VCaP (cell line): ENCODE data around the gene MYRFL.
"Not testable (repeated sequence)": the region's sequence is repeated elsewhere in the genome, so short reads cannot be mapped to it uniquely, and the experiment has no call there.

ENCODE experiments used
- H3K27ac ChIP-seq: fragments of 450-650 bp; 2 replicates; pipeline ENCODE4 v1.5.1; 2017
- TF ChIP-seq, protein P1 (sequence below): fragments of 450-650 bp; conservative IDR thresholded peaks from 2 replicates; pipeline ENCODE4 v1.5.1; 2017; ENCODE audit warnings: mild to moderate bottlenecking, moderate library complexity

The MYRFL gene

GRCh38 chr12:69844416-69844815 is 19.4 kb downstream of the MYRFL start:
- TF ChIP-seq, protein P1, sequence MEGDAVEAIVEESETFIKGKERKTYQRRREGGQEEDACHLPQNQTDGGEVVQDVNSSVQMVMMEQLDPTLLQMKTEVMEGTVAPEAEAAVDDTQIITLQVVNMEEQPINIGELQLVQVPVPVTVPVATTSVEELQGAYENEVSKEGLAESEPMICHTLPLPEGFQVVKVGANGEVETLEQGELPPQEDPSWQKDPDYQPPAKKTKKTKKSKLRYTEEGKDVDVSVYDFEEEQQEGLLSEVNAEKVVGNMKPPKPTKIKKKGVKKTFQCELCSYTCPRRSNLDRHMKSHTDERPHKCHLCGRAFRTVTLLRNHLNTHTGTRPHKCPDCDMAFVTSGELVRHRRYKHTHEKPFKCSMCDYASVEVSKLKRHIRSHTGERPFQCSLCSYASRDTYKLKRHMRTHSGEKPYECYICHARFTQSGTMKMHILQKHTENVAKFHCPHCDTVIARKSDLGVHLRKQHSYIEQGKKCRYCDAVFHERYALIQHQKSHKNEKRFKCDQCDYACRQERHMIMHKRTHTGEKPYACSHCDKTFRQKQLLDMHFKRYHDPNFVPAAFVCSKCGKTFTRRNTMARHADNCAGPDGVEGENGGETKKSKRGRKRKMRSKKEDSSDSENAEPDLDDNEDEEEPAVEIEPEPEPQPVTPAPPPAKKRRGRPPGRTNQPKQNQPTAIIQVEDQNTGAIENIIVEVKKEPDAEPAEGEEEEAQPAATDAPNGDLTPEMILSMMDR: no peak
- H3K27ac ChIP-seq: peak overlapping the region; percentile 93; the same call in 1 of the 2 replicates

DNA sequence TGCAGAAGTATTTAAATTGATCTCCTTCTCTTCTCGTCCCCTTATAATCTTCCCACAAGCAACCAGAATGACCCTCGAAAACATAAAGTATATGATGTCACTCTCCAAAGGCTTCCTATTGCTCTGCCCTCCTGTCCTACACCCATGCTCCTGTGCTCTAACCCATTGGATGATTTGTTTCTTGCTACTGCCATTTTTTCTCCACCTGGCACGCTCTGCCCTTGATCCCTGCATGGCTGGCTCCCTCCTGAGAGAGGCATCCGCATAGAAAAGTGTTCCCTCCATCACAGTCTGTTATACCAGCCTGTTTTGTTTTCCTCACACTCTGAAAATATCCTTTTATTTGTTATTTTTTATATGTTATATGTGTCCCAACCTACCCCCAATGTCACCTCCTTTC is 19.8 kb downstream of the MYRFL start:
- TF ChIP-seq, protein P1: no peak
- H3K27ac ChIP-seq: peak overlapping the region; percentile 93; the same call in 1 of the 2 replicates

- no peak overlapping the region for H3K27ac ChIP-seq
- TF ChIP-seq, protein P1: no peak
Observed at GRCh38 chr12:69846976-69847375, 21.9 kb downstream of the MYRFL start.

DNA sequence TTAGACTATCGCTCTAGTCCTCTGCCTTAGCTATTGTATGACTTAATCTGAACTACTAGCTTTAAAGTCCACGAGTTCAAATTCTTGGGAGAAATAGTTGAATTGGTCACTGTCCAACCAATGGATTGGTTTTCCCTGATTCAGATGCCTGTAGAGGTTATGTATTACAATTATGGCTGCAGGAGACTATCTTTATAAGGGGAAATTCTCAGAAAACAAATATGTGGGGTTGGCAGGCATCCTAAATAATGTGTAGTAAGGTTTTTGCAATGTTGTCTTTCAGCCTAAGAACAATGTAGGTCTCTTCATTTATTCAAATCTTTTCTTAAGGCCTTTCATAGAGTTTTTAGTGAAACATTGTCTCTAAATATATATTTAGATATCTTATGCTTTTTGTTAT is 26.9 kb downstream of the MYRFL start:
- H3K27ac ChIP-seq: peak overlapping the region; percentile 23; the same call in 1 of the 2 replicates
- TF ChIP-seq, protein P1: no peak

- H3K27ac ChIP-seq: not testable (repeated sequence)
Observed at GRCh38 chr12:69853176-69853961, 28.3 kb downstream of the MYRFL start.

DNA sequence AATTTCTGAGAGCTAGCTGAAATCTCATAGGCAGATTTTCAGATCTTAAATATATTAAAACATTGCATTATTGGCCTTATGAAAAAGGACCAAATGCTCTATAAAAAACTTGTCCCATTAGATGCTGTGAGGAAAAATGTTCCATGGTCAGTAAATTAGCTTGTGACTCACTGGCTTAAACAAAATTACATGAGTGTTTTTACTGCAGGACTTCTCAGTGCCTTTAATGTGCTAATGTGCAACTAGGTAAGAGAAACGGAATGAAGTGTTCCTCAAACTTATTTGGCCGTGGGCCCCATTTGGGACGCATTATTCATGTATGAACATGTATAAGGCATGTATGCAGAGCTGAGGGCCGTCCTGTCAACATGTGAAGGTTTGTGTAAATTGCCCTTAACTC is 41.7 kb downstream of the MYRFL start:
- no peak overlapping the region for H3K27ac ChIP-seq
- TF ChIP-seq, protein P1: no peak

DNA sequence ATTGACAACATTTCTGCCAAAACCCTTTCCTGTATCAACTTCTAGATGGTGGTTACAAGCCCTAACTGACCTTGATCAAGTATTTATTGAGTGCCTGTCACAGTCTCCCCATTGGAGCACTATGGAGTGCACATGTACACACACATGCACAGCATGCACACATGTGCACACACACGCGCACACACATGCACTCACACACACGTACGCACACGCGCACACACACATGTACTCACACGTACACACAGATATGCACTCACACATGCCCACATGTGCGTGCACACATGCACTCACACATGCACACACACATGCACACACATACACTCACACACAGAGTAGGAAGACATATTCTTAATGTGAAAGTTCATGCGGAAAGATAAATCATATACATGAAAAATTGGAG is 43.7 kb downstream of the MYRFL start:
- H3K27ac ChIP-seq: no peak overlapping the region
- TF ChIP-seq, protein P1: no peak

DNA sequence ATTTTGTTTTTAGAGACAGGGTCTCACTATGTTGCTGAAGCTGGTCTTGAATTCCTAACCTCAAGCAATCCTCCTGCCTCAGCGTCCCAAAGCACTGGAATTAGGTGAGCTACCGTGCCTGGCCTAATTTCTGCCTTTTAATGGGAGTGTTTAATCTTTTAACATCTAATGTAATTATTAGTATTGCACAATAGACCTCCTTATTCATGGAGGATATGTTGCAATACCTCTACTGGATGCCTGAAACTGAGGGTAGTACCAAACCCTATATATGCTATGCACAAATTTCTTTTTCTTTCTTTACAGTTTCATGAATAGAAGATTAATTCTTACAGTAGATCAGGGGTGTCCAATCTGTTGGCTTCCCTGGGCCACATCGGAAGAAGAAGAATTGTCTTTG is 47.8 kb downstream of the MYRFL start:
- H3K27ac ChIP-seq: no peak overlapping the region
- TF ChIP-seq, protein P1: no peak
